22Rv1 (cell line): ENCODE data around the gene LYPD1.

Experiments used
- H3K27ac ChIP-seq: fragments of 450-650 bp; 2 replicates; pipeline ENCODE4 v1.5.1; 2017
- CTCF ChIP-seq: fragments of 450-650 bp; IDR thresholded peaks from 2 replicates; pipeline ENCODE4 v1.5.1; 2017; ENCODE audit warnings: mild to moderate bottlenecking
- ZFX ChIP-seq: fragments of 450-650 bp; IDR thresholded peaks from 2 replicates; pipeline ENCODE4 v1.6.1; 2017; ENCODE audit warnings: antibody characterized with exemption, borderline replicate concordance

Gene LYPD1

GRCh38 chr2:132667706-132668105, 2.3 kb downstream of the LYPD1 start:
- no peak overlapping the region for H3K27ac ChIP-seq
- TF ChIP-seq ZFX: no peak
- no peak for TF ChIP-seq CTCF

- H3K27ac ChIP-seq: no peak overlapping the region
- TF ChIP-seq CTCF: no peak
- no peak for TF ChIP-seq ZFX
Measured at GRCh38 chr2:132665401-132666140, 4.4 kb downstream of the LYPD1 start.

- H3K27ac ChIP-seq: no peak overlapping the region
- no peak for TF ChIP-seq ZFX
- no peak for TF ChIP-seq CTCF
Measured at GRCh38 chr2:132664096-132664495, 5.9 kb downstream of the LYPD1 start.

DNA sequence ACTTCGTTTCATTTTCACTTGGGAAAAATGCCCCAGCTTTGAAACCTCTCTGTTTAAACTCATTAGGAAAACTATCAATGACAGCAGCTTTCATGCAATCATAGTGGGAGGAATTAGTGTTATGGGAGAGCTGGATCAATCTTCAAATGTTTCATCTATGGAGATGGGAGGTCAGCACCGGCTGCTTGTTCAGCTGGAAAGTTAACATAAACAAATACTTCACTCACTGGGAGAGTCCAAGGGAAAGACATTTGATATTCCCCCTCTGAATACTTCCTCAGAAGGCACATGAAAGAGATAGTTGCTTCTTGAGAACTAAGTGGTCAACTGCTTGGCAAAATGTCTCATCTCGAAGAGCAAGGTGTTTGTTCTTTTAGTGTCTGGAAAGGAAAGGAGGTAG, 7.3 kb downstream of the LYPD1 start:
- TF ChIP-seq ZFX: no peak
- no peak for TF ChIP-seq CTCF
- no peak overlapping the region for H3K27ac ChIP-seq

- H3K27ac ChIP-seq: no peak overlapping the region
- TF ChIP-seq ZFX (no peak), CTCF (no peak)
Measured at GRCh38 chr2:132659331-132659730, 10.7 kb downstream of the LYPD1 start.

DNA sequence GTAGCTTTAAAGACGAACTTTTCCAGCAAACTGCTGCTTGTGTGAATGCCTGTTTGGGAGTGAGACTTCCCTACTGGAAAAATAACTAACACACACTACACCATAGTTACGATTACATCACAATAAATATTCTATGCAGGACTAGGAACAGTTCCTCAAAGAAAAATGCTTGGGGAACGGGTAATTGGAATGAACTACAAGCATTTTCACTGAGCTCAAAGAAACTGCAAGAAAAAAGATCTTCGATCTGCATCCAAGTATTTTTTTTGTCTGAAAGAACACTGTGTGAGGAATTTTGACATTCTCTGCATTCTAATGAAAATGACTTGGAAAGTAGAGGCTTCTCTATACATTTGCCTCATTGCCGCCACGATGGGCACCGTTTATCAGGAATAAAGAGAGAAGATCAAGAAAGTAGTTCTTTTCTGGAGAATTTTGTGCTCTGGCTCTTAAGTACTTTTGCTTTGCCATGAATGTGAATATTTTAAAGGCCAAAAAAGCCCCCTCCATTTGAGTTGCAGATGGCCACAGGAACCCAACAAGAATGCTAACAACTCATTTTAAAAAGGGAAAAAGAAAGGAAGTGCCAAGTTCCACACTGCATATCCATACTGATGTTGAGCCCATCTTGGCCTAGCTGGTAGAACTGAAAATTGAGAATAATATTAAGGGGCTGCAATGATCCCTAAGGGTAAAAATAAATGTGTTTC, 13.6 kb downstream of the LYPD1 start:
- TF ChIP-seq CTCF (no peak), ZFX (no peak)
- no peak overlapping the region for H3K27ac ChIP-seq

DNA sequence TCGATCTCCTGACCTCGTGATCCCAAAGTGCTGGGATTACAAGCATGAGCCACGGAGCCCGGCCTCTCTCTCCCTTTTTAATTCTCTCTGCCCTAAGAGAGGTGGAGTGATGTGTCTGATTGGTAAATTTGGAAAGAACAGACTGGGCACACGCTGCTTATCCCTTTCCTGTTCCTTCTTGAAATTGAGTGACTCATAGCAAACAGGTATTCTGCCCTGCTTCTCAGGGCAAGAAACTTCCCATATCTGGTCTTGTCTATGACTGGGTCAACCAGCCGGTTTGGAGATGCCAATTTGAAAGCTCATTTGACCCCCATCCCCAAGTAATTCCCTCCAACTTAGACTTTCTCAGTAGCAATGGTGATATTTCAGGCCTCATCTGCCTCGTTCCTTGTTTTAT, 15.0 kb downstream of the LYPD1 start:
- TF ChIP-seq CTCF: no peak
- no peak for TF ChIP-seq ZFX
- no peak overlapping the region for H3K27ac ChIP-seq
